Breast epithelium (tissue), 4 donors: ENCODE data around the gene HIVEP3. TPM values are rescaled to one million over a fixed set of nuclear protein-coding genes. Genes with fewer than 3 reads are reported as not detected.

Experiments used
- DNase-seq, 2 donors: peaks; one replicate each; pipeline ENCODE4 v3.0.0-alpha.2; 2019; ENCODE audit warnings: low spot score in 2 of 2
- H3K27ac ChIP-seq, 2 donors: fragments of 200-600 bp; sonication (generic) in 1 of 2; one replicate each; pipeline ENCODE4 v1.5.1; 2016 to 2019; ENCODE audit warnings: mild to moderate bottlenecking in 1 of 2
- H3K27me3 ChIP-seq, 2 donors: fragments of 200-600 bp; sonication (generic) in 1 of 2; one replicate each; pipeline versions ENCODE4 v1.5.1 to v1.6.0; 2017 to 2019; ENCODE audit warnings: control low read depth in 1 of 2, mild to moderate bottlenecking in 1 of 2
- H3K36me3 ChIP-seq: fragments of 200-600 bp; one replicate; pipeline ENCODE4 v1.5.1; 2019
- H3K4me1 ChIP-seq, 2 donors: fragments of 200-600 bp; sonication (generic); one replicate each; pipeline ENCODE4 v1.5.1; 2016 to 2019; ENCODE audit warnings: control low read depth in 1 of 2
- H3K4me3 ChIP-seq, 3 donors: fragments of 200-600 bp; sonication (generic); 1 replicate in 2 of 3; 2 replicates in 1 of 3; pipeline ENCODE4 v1.5.1; 2016 to 2019; ENCODE audit warnings: mild to moderate bottlenecking in 3 of 3, moderate library complexity in 2 of 3
- H3K9me3 ChIP-seq, 2 donors: fragments of 200-600 bp; sonication (generic) in 1 of 2; one replicate each; pipeline ENCODE4 v1.5.1; 2016 to 2019; ENCODE audit warnings: control low read depth in 1 of 2
- CTCF ChIP-seq, 3 donors: fragments of 450-650 bp; IDR thresholded peaks; one replicate each; pipeline ENCODE4 v1.5.1; 2016 to 2017; ENCODE audit warnings: antibody characterized with exemption in 3 of 3, mild to moderate bottlenecking in 3 of 3, moderate library complexity in 3 of 3
- POLR2A ChIP-seq: fragments of 450-650 bp; IDR thresholded peaks from one replicate; pipeline ENCODE4 v1.6.1; 2016; ENCODE audit warnings: antibody characterized with exemption, mild to moderate bottlenecking, moderate library complexity
- POLR2AphosphoS5 ChIP-seq, 3 donors: sonication (generic); formaldehyde crosslinking; IDR thresholded peaks; one replicate each; pipeline ENCODE4 v1.6.1; 2017; ENCODE audit warnings: antibody characterized with exemption in 3 of 3
- intact Hi-C: fragments of 100-400 bp; cut with DNase I; formaldehyde crosslinking; loops from one replicate; pipeline ENCODE4 v1.15.1; 2023; ENCODE audit warnings: low total_unique reads
- total RNA-seq, 3 donors: library from RNA; depleted of rRNA; stranded (reverse); fragments of >200 nt; gene quantifications; one replicate each; pipeline ENCODE4 v1.1.0, GENCODE V29; 2016

The HIVEP3 gene
- total RNA-seq, 3 donors from 2014 or later, result 3.5 to 13.5 (median 9.2) TPM

GRCh38 chr1:41461790-41462679 lies 456.7 kb downstream of the HIVEP3 start:
- no peaks in the 10 kb centered on the region for H3K36me3 ChIP-seq
- no peaks in the 10 kb centered on the region for H3K27me3 ChIP-seq
- intact Hi-C loops, result no loop called here
- TF ChIP-seq POLR2AphosphoS5 (IDR thresholded peaks at IDR 0.05) (no peak), CTCF (IDR thresholded peaks at IDR 0.05) (no peak), POLR2A (no peak)
- no peak overlapping the region for H3K4me3 ChIP-seq
- H3K27ac ChIP-seq, result no peak overlapping the region
- no peaks in the 10 kb centered on the region for H3K4me1 ChIP-seq
- H3K9me3 ChIP-seq, result no peaks in the 10 kb centered on the region
- DNase-seq, result no peak

DNA sequence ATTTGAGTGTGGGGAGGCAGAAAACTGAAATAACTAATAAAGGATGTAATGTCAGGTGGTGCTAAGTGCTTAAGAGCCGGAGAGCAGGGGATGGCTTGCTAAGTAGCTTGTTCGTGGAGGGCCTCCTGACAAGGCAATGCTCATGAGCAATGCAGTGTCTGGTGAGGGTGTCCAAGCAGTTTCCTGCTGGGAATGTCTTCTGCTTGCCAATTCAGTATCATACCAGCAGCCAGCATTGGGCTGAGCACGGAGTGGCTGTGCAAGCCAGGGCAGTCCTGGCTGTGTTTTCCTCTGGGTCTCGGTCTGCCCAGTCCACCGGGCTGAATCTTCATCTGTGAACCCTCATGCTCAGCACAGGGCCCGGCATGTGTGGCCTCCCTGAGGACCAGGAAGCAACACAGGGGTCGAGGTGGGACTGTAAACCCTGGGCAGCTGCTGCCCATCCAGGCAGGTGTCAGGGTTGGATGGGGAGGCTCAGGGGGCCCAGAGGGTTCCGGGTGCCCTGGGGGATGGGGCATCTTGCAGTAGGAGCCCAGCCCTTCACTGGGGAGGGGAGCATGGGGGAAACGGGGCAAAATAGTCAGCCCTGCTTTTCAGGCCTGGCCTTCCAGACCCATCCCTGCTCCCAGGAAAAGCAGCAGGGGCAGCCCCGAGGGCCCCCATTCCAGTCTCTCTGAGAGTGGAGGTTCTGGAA lies 461.7 kb downstream of the HIVEP3 start:
- Histone ChIP-seq H3K9me3 (no peaks in the 10 kb centered on the region), H3K4me3 (no peak overlapping the region), H3K4me1 (peaks cover 0 to 17% of the 10 kb centered on the region in 2 donors), H3K27me3 (no peaks in the 10 kb centered on the region), H3K27ac (no peak overlapping the region), H3K36me3 (no peaks in the 10 kb centered on the region)
- no peak for DNase-seq
- TF ChIP-seq POLR2A (no peak), CTCF (IDR thresholded peaks at IDR 0.05) (no peak), POLR2AphosphoS5 (IDR thresholded peaks at IDR 0.05) (no peak)
- intact Hi-C loops, result no loop called here

Other genes starting within 250 kb of the HIVEP3 start
- gene GUCA2B, start 234.5 kb upstream of the HIVEP3 start, total RNA-seq, result not detected
- gene GUCA2A, start 245.8 kb upstream of the HIVEP3 start, total RNA-seq, result 1 to 10 TPM in 1 of 3 donors, not detected in 2; 8.8 TPM